HUES64 (cell line): Measurements from ENCODE around the gene MX2.
"Not testable (repeated sequence)": the region's sequence is repeated elsewhere in the genome, so short reads cannot be mapped to it uniquely, and the experiment has no call there.

Experiments
- H3K27ac ChIP-seq: 2 replicates; pipeline ENCODE4 v1.7.0; 2013; ENCODE audit warnings: low read depth, low read length, inconsistent platforms
- H3K27me3 ChIP-seq: 2 replicates; pipeline ENCODE4 v1.6.1; 2013; ENCODE audit warnings: mild to moderate bottlenecking, low read length; ENCODE audit not compliant: insufficient read depth
- H3K36me3 ChIP-seq: 2 replicates; pipeline ENCODE4 v1.6.1; 2013; ENCODE audit warnings: mild to moderate bottlenecking, low read length; ENCODE audit not compliant: insufficient read depth
- H3K4me1 ChIP-seq: 2 replicates; pipeline ENCODE4 v1.6.1; 2013; ENCODE audit warnings: mild to moderate bottlenecking, low read length, moderate library complexity; ENCODE audit not compliant: insufficient read depth
- H3K4me3 ChIP-seq: 2 replicates; pipeline ENCODE4 v1.5.1; 2013; ENCODE audit warnings: mild to moderate bottlenecking, low read length, moderate library complexity
- H3K9ac ChIP-seq: 2 replicates; pipeline ENCODE4 v1.6.1; 2013; ENCODE audit warnings: mild to moderate bottlenecking, low read depth, low read length
- H3K9me3 ChIP-seq: 2 replicates; pipeline ENCODE4 v1.6.1; 2013; ENCODE audit warnings: low read depth, low read length; ENCODE audit not compliant: insufficient read depth
- WGBS: fragments of 150-250, 120-280 bp; methylation state at CpG from one replicate; pipeline ENCODE4 v1.1.7; 2013; ENCODE audit warnings: missing lambda C conversion rate; 5-methylcytosine and 5-hydroxymethylcytosine counted together

MX2 gene

DNA sequence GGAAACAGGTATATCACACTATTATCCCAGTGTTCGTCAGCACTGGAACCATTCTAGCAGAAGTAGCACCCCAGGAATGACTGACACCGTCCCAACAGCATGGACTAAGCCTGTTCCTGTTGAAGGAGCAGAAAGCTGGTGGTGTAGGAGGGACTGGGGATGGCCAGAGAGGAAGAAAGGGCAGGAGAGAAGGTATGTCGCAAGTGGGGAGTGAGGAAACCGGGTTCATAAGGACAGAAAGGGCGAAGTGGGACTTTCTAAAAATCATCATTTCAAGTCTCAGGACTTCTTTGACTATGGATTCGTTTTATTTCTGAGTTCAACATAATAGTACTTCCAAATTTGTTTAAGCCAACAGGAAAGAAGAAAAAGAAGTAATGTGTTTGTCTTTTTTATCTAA, 44.5 kb downstream of the MX2 start:
- WGBS, result 95% methylated on average over 6 of the region's 6 CpGs
- Histone ChIP-seq H3K4me1 (no peaks in the 10 kb centered on the region), H3K27me3 (no peaks in the 10 kb centered on the region), H3K9me3 (no peaks in the 10 kb centered on the region), H3K27ac (no peak overlapping the region), H3K4me3 (no peak overlapping the region), H3K9ac (no peak overlapping the region), H3K36me3 (no peaks in the 10 kb centered on the region)

- no peak overlapping the region for H3K9ac ChIP-seq
- H3K9me3 ChIP-seq, result no peaks in the 10 kb centered on the region
- 94% methylated on average over 24 of the region's 24 CpGs for WGBS
- H3K4me1 ChIP-seq, result no peaks in the 10 kb centered on the region
- H3K27ac ChIP-seq, result no peak overlapping the region
- no peak overlapping the region for H3K4me3 ChIP-seq
- H3K36me3 ChIP-seq, result no peaks in the 10 kb centered on the region
- H3K27me3 ChIP-seq, result no peaks in the 10 kb centered on the region
Observed at GRCh38 chr21:41407541-41408460, 46.0 kb downstream of the MX2 start.

DNA sequence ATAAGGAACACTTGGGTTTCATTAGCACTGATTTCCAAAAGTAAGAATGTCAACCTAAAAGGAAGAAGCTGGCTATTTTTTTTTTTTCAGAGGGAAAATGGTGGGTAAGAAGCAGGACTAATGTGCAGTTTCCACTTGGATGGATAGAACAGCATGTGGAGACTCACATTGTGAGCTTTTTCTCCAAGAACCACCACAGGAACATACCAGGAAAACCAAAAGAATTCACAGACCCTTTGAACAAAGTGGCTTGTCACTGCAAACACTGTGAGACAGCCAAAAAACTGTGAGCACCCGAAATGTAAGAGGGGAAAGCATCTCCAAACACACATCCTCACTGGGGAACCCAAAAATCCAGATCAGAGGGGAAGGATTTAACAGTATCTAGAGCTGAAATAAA, 48.5 kb downstream of the MX2 start:
- H3K27ac ChIP-seq, result no peak overlapping the region
- no peaks in the 10 kb centered on the region for H3K9me3 ChIP-seq
- H3K9ac ChIP-seq, result no peak overlapping the region
- H3K4me1 ChIP-seq, result no peaks in the 10 kb centered on the region
- H3K27me3 ChIP-seq, result no peaks in the 10 kb centered on the region
- 80% methylated on average over 1 of the region's 1 CpG for WGBS
- H3K4me3 ChIP-seq, result no peak overlapping the region
- no peaks in the 10 kb centered on the region for H3K36me3 ChIP-seq

DNA sequence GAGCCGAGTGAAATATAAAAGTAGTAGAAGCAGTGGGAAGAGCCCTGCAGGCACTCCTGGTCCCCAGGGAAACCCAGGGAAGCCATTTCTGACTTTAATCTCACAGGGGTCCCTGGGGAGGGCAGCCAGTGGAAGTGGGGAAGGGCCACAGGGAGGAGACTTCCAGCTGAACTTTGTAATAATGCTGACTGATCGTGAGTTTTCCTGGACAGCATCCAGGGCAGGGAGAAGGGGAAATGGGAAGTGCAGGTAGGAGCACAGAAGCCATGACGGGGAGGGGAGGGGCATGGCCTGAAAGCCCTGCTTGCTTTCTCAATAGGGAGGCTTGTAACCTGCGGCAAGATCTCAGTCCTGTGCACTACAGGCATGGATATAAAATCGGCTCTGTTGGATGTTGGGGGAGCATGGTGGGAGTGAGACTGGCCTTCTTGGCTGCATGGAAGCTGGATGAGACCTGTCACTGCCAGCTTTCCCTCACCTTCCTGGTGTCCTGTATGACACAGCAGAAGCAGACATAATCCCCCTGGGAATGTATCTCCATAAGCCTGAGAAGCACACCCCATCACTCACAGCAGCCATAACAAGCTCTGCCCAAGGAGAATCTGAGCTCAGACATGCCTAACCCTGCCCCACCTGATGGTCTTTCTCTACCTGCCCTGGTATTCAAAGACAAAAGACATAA, 49.1 kb downstream of the MX2 start:
- H3K4me1 ChIP-seq, result no peaks in the 10 kb centered on the region
- no peaks in the 10 kb centered on the region for H3K9me3 ChIP-seq
- WGBS, result 81% methylated on average over 5 of the region's 5 CpGs

GRCh38 chr21:41411449-41412089, 49.7 kb downstream of the MX2 start:
- Histone ChIP-seq H3K4me1 (no peaks in the 10 kb centered on the region), H3K9ac (no peak overlapping the region), H3K27me3 (no peaks in the 10 kb centered on the region), H3K36me3 (no peaks in the 10 kb centered on the region), H3K4me3 (no peak overlapping the region), H3K9me3 (no peaks in the 10 kb centered on the region), H3K27ac (no peak overlapping the region)
- WGBS, result 91% methylated on average over 5 of the region's 5 CpGs

More for the DNA sequence above, 49.1 kb downstream of the MX2 start:
- Histone ChIP-seq H3K27ac (no peak overlapping the region), H3K27me3 (no peaks in the 10 kb centered on the region), H3K9ac (no peak overlapping the region), H3K36me3 (no peaks in the 10 kb centered on the region), H3K4me3 (no peak overlapping the region)

GRCh38 chr21:41417505-41417904, 55.7 kb downstream of the MX2 start:
- not testable (repeated sequence) for H3K27ac ChIP-seq, H3K4me1 ChIP-seq, H3K9ac ChIP-seq, H3K9me3 ChIP-seq, H3K4me3 ChIP-seq, H3K36me3 ChIP-seq
- 100% methylated on average over 1 of the region's 2 CpGs for WGBS
- peaks cover 13% of the 10 kb centered on the region for H3K27me3 ChIP-seq

DNA sequence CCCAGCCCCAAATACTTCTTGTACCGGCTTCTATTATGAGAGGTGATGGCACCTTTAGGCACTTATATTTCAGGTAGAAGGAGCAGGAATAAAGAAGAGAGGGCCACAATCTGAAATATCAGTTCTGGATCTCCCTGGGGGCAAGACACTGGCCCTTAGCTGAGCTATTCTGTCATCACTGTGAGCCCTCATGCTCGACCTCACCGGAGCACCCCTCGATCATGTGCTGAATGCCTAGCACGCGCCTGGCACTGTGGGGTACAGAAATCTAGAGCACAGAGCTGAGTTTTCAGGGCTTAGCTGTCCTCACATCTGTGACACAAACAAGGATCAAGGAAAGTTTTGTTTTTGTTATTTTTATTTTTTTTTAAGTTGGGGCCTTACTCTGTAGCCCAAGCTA, 56.6 kb downstream of the MX2 start:
- Histone ChIP-seq H3K27me3 (peaks cover 16% of the 10 kb centered on the region), H3K27ac (no peak overlapping the region), H3K4me3 (no peak overlapping the region), H3K36me3 (no peaks in the 10 kb centered on the region), H3K9me3 (no peaks in the 10 kb centered on the region), H3K9ac (no peak overlapping the region), H3K4me1 (peaks cover 10% of the 10 kb centered on the region)
- 93% methylated on average over 6 of the region's 6 CpGs for WGBS

- Histone ChIP-seq H3K4me1 (peaks cover 10% of the 10 kb centered on the region), H3K27ac (no peak overlapping the region), H3K36me3 (no peaks in the 10 kb centered on the region), H3K9ac (no peak overlapping the region), H3K27me3 (peaks cover 21% of the 10 kb centered on the region), H3K4me3 (no peak overlapping the region), H3K9me3 (no peaks in the 10 kb centered on the region)
- WGBS, result 87% methylated on average over 11 of the region's 11 CpGs
Observed at GRCh38 chr21:41418956-41419680, 57.3 kb downstream of the MX2 start.

DNA sequence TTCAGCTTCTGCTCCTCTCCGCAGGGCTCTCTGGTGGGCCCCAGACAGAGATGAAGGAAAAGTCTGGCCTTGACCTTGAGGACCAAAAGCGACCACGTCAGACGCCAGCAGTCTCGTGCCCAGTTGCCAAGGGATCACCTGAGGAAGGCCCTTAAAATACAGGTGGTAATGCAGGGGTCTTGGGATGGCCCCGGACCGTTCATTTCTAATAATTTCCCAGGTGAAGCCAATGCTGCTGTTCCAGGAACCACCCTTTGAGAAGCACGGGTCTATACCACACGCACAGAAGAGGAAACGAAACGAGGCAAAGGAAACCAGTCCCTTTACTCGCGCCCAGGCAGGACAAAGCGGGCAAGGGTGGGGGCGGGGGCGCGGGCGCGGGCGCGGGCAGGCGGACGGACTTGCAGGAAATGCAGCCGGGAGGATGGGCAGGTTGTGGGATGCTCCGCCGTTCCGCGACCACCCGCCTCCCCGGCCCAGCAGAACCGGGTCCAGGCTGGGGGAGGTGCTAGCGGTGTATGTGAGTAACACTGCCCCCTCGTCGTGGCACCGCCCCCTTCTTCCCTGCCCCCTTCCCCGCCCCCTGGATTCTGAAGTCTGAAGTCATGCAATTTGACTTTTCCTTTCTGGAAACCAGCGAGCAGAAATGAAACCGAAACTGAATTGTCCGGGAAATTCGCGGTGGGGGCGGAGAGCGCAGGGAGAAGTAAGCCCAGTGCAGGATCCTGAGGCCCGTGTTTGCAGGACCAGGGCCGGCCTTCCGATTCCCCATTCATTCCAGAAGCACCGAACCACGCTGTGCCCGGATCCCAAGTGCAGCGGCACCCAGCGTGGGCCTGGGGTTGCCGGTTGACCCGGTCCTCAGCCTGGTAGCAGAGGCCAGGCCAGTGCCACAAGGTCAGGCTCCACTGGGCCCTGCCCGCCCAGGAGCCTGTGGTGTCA, 58.4 kb downstream of the MX2 start:
- Histone ChIP-seq H3K4me1 (peaks cover 10% of the 10 kb centered on the region), H3K9me3 (no peaks in the 10 kb centered on the region), H3K36me3 (no peaks in the 10 kb centered on the region), H3K27ac (peak overlapping the region; percentile 60; the same call in 1 of the 2 replicates), H3K27me3 (peaks cover 31% of the 10 kb centered on the region), H3K9ac (peak overlapping the region; percentile 60), H3K4me3 (peak overlapping the region; percentile 74)
- 12% methylated on average over 48 of the region's 54 CpGs for WGBS

DNA sequence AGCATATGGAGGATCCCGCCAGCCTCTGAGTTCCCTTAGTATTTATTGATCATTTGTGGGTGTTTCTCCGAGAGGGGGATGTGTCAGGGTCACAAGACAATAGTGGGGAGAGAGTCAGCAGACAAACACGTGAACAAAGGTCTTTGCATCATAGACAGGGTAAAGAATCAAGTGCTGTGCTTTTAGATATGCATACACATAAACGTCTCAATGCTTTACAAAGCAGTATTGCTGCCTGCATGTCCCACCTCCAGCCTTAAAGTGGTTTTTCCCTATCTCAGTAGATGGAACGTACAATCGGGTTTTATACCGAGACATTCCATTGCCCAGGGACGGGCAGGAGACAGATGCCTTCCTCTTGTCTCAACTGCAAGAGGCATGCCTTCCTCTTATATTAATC, 59.2 kb downstream of the MX2 start:
- 70% methylated on average over 5 of the region's 8 CpGs for WGBS
- H3K36me3 ChIP-seq, H3K9me3 ChIP-seq, H3K9ac ChIP-seq, H3K27ac ChIP-seq, H3K4me1 ChIP-seq: not testable (repeated sequence)
- peaks cover 39% of the 10 kb centered on the region for H3K27me3 ChIP-seq
- H3K4me3 ChIP-seq, result peak overlapping the region; percentile 74
